Measurements from ENCODE around the gene ZBP1.

The ZBP1 gene

GRCh38 chr20:57556980-57557274 is 63.3 kb downstream of the ZBP1 start (continued):
- no peak for TF ChIP-seq TCF4 (CRISPR knock-in tag; IDR thresholded peaks at IDR 0.05; ENCODE audit: borderline replicate concordance)

GRCh38 chr20:57555457-57556184 is 64.6 kb downstream of the ZBP1 start:
- no peak for TF ChIP-seq PPARA (CRISPR knock-in tag; IDR thresholded peaks at IDR 0.05; ENCODE audit: borderline replicate concordance)
- TF ChIP-seq GLIS3 (CRISPR knock-in tag; IDR thresholded peaks at IDR 0.05): no peak
- no peak for TF ChIP-seq PATZ1 (CRISPR knock-in tag; IDR thresholded peaks at IDR 0.05; ENCODE audit: borderline replicate concordance)
- TF ChIP-seq TOX (CRISPR knock-in tag; IDR thresholded peaks at IDR 0.05; ENCODE audit: borderline replicate concordance): no peak
- TF ChIP-seq TSHZ2 (CRISPR knock-in tag; IDR thresholded peaks at IDR 0.05): no peak
- TF ChIP-seq POU6F1 (CRISPR knock-in tag; IDR thresholded peaks at IDR 0.05; ENCODE audit: borderline replicate concordance, low read depth): no peak
- no peak for TF ChIP-seq ARNTL (CRISPR knock-in tag; IDR thresholded peaks at IDR 0.05; ENCODE audit: borderline replicate concordance, low read depth)
- TF ChIP-seq ZNF8 (CRISPR knock-in tag; IDR thresholded peaks at IDR 0.05): no peak
- TF ChIP-seq CSDC2 (CRISPR knock-in tag; IDR thresholded peaks at IDR 0.05): no peak
- no peak for TF ChIP-seq CSRNP3 (CRISPR knock-in tag; IDR thresholded peaks at IDR 0.05)
- TF ChIP-seq BACH2 (CRISPR knock-in tag; IDR thresholded peaks at IDR 0.05; ENCODE audit: borderline replicate concordance): no peak
- TF ChIP-seq ZFP3 (CRISPR knock-in tag; IDR thresholded peaks at IDR 0.05): no peak
- ATAC-seq: no peak

Data from SK-N-SH treated with all-trans-retinoic acid at 6 μM for 48 hours (cell line).